SK-N-SH (cell line): ENCODE data around the gene ACADL. TPM values are rescaled to one million over a fixed set of nuclear protein-coding genes. Genes with fewer than 3 reads are reported as not detected.

ENCODE experiments used
- CTCF ChIA-PET: fragments of 300-600, 350-600 bp; formaldehyde crosslinking; extraction: SDS; loops from one replicate; lab custom pipeline; 2021; lab: Yijun Ruan, JAX
- POLR2A ChIA-PET: fragments of 350-600 bp; sonication (Branson Sonifier 250); formaldehyde crosslinking; extraction: SDS; loops from one replicate; lab custom pipeline; 2020; ENCODE audit warnings: antibody characterized with exemption, inconsistent platforms; lab: Yijun Ruan, JAX
- DNase-seq: peaks from one replicate; pipeline ENCODE4 v3.0.0; 2012
- H2AFZ ChIP-seq: fragments of 200-600 bp; sonication (generic); 2 replicates; pipeline ENCODE4 v1.8.1; 2016; ENCODE audit warnings: antibody characterized with exemption, mild to moderate bottlenecking, low read depth
- H3F3A ChIP-seq: fragments of 200-600 bp; sonication (generic); replicated peaks from 2 replicates; pipeline ENCODE3; 2016; ENCODE audit warnings: antibody characterized with exemption, mild to moderate bottlenecking; ENCODE audit not compliant: insufficient read depth
- H3K27ac ChIP-seq, 2 experiments: fragments of 200-500 bp in 1 of 2; fragments of 200-600 bp in 1 of 2; sonication (Bioruptor generic) in 1 of 2; sonication (generic), shearing (Covaris generic) in 1 of 2; 2 replicates each; pipeline versions ENCODE4 v1.5.1 to v1.6.1; 2014 to 2016; ENCODE audit warnings: low read depth in 2 of 2, inconsistent platforms in 1 of 2, low read length in 1 of 2, mild to moderate bottlenecking in 1 of 2, mixed read lengths in 1 of 2
- H3K27me3 ChIP-seq: fragments of 200-600 bp; sonication (generic), shearing (Covaris generic); 2 replicates; pipeline ENCODE4 v1.6.1; 2016; ENCODE audit warnings: mixed run types; ENCODE audit not compliant: insufficient read depth
- H3K36me3 ChIP-seq, 2 experiments: fragments of 200-500 bp in 1 of 2; fragments of 200-600 bp in 1 of 2; sonication (Bioruptor generic) in 1 of 2; sonication (generic) in 1 of 2; replicated peaks in 1 of 2; 2 replicates each; pipeline versions ENCODE3 to v1.5.1; 2014 to 2016; ENCODE audit warnings: low read length in 1 of 2, mild to moderate bottlenecking in 1 of 2; ENCODE audit not compliant: insufficient read depth in 2 of 2, control insufficient read depth in 1 of 2
- H3K4me1 ChIP-seq, 2 experiments: fragments of 200-500 bp in 1 of 2; fragments of 200-600 bp in 1 of 2; sonication (Bioruptor generic) in 1 of 2; sonication (generic), shearing (Covaris generic) in 1 of 2; 2 replicates each; pipeline versions ENCODE4 v1.5.1 to v1.6.1; 2014 to 2016; ENCODE audit warnings: low read depth in 1 of 2, low read length in 1 of 2, mixed run types in 1 of 2; ENCODE audit not compliant: insufficient read depth in 2 of 2, control insufficient read depth in 1 of 2
- H3K4me2 ChIP-seq: fragments of 200-600 bp; sonication (generic), shearing (Covaris generic); 2 replicates; pipeline ENCODE4 v1.6.1; 2017; ENCODE audit warnings: mixed run types
- H3K4me3 ChIP-seq, 2 experiments: fragments of 200-500 bp in 1 of 2; fragments of 200-600 bp in 1 of 2; sonication (Bioruptor generic) in 1 of 2; sonication (generic), shearing (Covaris generic) in 1 of 2; 2 replicates each; pipeline versions ENCODE4 v1.5.1 to v1.8.1; 2014 to 2016; ENCODE audit warnings: low read depth in 2 of 2, inconsistent platforms in 1 of 2, low read length in 1 of 2, mild to moderate bottlenecking in 1 of 2, mixed read lengths in 1 of 2, moderate library complexity in 1 of 2
- H3K79me2 ChIP-seq: fragments of 200-600 bp; sonication (generic); 2 replicates; pipeline ENCODE4 v1.8.1; 2017; ENCODE audit warnings: mild to moderate bottlenecking; ENCODE audit not compliant: insufficient read depth
- H3K9ac ChIP-seq: fragments of 200-600 bp; sonication (generic); 2 replicates; pipeline ENCODE4 v1.6.1; 2017; ENCODE audit warnings: mixed run types
- H3K9me2 ChIP-seq: fragments of 200-600 bp; sonication (generic); 2 replicates; pipeline ENCODE4 v1.6.1; 2017; ENCODE audit warnings: mixed run types
- H3K9me3 ChIP-seq: fragments of 200-600 bp; sonication (generic); 2 replicates; pipeline ENCODE4 v1.6.1; 2017; ENCODE audit warnings: mixed run types, mild to moderate bottlenecking, moderate library complexity
- H4K20me1 ChIP-seq: fragments of 200-600 bp; sonication (generic); 2 replicates; pipeline ENCODE4 v1.6.1; 2017; ENCODE audit warnings: mild to moderate bottlenecking, mixed run types; ENCODE audit not compliant: insufficient read depth
- CTCF ChIP-seq: fragments of 200-600 bp; sonication (generic); IDR thresholded peaks from 2 replicates; pipeline ENCODE4 v1.6.1; 2017; ENCODE audit warnings: antibody characterized with exemption, mild to moderate bottlenecking, moderate library complexity
- EZH2phosphoT487 ChIP-seq: fragments of 200-600 bp; sonication (generic); IDR thresholded peaks from 2 replicates; pipeline ENCODE4 v1.6.1; 2017; ENCODE audit warnings: low read depth, mixed run types, mild to moderate bottlenecking, antibody characterized with exemption, moderate library complexity, borderline replicate concordance
- FOXM1 ChIP-seq: IDR thresholded peaks from 2 replicates; pipeline ENCODE4 v1.4.0; 2012; ENCODE audit warnings: low read depth, mild to moderate bottlenecking
- GABPA ChIP-seq: IDR thresholded peaks from 2 replicates; pipeline ENCODE4 v1.4.0; 2012; ENCODE audit warnings: low read depth, mild to moderate bottlenecking
- MEF2A ChIP-seq: IDR thresholded peaks from 2 replicates; pipeline ENCODE4 v1.4.0; 2012; ENCODE audit warnings: low read depth, borderline replicate concordance
- NFIC ChIP-seq: IDR thresholded peaks from 2 replicates; pipeline ENCODE4 v1.4.0; 2012; ENCODE audit warnings: borderline replicate concordance
- NRF1 ChIP-seq: IDR thresholded peaks from 2 replicates; pipeline ENCODE4 v1.6.1; 2012; ENCODE audit warnings: low read depth, mild to moderate bottlenecking, low read length
- POLR2AphosphoS5 ChIP-seq: IDR thresholded peaks from 2 replicates; pipeline ENCODE4 v1.6.1; 2012; ENCODE audit warnings: low read depth, low read length
- RAD21 ChIP-seq: IDR thresholded peaks from 2 replicates; pipeline ENCODE4 v1.6.1; 2012; ENCODE audit warnings: mild to moderate bottlenecking, low read length
- RCOR1 ChIP-seq: fragments of 150-350 bp; IDR thresholded peaks from 2 replicates; pipeline ENCODE4 v1.6.1; 2017; ENCODE audit warnings: antibody characterized with exemption, low read length
- RFX5 ChIP-seq: IDR thresholded peaks from 2 replicates; pipeline ENCODE4 v1.6.1; 2012; ENCODE audit warnings: mild to moderate bottlenecking, improper control_type of control experiment, low read length
- SMC3 ChIP-seq: IDR thresholded peaks from 2 replicates; pipeline ENCODE4 v1.6.1; 2012; ENCODE audit warnings: low read depth, low read length, improper control_type of control experiment
- TAF1 ChIP-seq: IDR thresholded peaks from 2 replicates; pipeline ENCODE4 v1.6.1; 2012; ENCODE audit warnings: low read depth, mild to moderate bottlenecking, low read length, moderate library complexity, borderline replicate concordance
- YY1 ChIP-seq: IDR thresholded peaks from 2 replicates; pipeline ENCODE4 v1.4.0; 2012; ENCODE audit warnings: low read depth, mild to moderate bottlenecking
- WGBS: methylation state at CpG from one replicate; pipeline ENCODE4 v1.1.6; 2017; ENCODE audit warnings: low lambda C conversion rate; 5-methylcytosine and 5-hydroxymethylcytosine counted together
- polyA plus RNA-seq, 3 experiments: library from polyadenylated mRNA; depleted of rRNA; stranded (reverse); fragments of >200 nt; gene quantifications; 2 replicates each; pipeline ENCODE4 v1.2.3, GENCODE V29; 2012
- TF ChIP-seq, protein P1 (sequence below): IDR thresholded peaks from 2 replicates; pipeline ENCODE4 v1.4.0; 2012; ENCODE audit warnings: low read depth
- TF ChIP-seq, protein P2 (sequence below): fragments of 150-350 bp; IDR thresholded peaks from 2 replicates; pipeline ENCODE4 v1.6.1; 2017; ENCODE audit warnings: antibody characterized with exemption, low read length, low read depth, borderline replicate concordance
- TF ChIP-seq, protein P3 (sequence below): fragments of 150-350 bp; IDR thresholded peaks from 2 replicates; pipeline ENCODE4 v1.6.1; 2016; ENCODE audit warnings: mild to moderate bottlenecking, low read depth, low read length

ACADL gene
- polyA plus RNA-seq, 1 of the 3 experiments (the other 2 are of a cell fraction), result not detected

GRCh38 chr2:210197720-210198119, 27.5 kb downstream of the ACADL start (continued):
- TF ChIP-seq POLR2AphosphoS5 (no peak), FOXM1 (no peak)

GRCh38 chr2:210195101-210195852, 30.0 kb downstream of the ACADL start:
- H3K9ac ChIP-seq, result no peak overlapping the region
- no peak overlapping the region for H3K4me2 ChIP-seq
- peak overlapping the region in 1 of 2 experiments; percentile 26; a peak in 1 of 4 replicates for H3K4me3 ChIP-seq
- peak overlapping the region; percentile 76 for H2AFZ ChIP-seq
- H3K4me1 ChIP-seq, result peaks cover 4 to 7% of the 10 kb centered on the region in 2 experiments; a peak in 3 of 4 replicates
- H3K36me3 ChIP-seq, result no peaks in the 10 kb centered on the region
- TF ChIP-seq RAD21 (peak; percentile 91), SMC3 (peak; percentile 84), RFX5 (peak; percentile 20; the same call in 1 of the 2 replicates), NRF1 (no peak), CTCF (peak; percentile 87)
- TF ChIP-seq, protein P1, sequence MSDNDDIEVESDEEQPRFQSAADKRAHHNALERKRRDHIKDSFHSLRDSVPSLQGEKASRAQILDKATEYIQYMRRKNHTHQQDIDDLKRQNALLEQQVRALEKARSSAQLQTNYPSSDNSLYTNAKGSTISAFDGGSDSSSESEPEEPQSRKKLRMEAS, result 0 out of 2 replicates have a peak, but pooled peaks have one; percentile 13
- no peaks in the 10 kb centered on the region for H4K20me1 ChIP-seq
- H3K9me2 ChIP-seq, result no peaks in the 10 kb centered on the region
- DNase-seq, result peak; percentile 34
- no peaks in the 10 kb centered on the region for H3K79me2 ChIP-seq
- CTCF ChIA-PET, result interaction anchor here (0.5 to 2.6 kb wide), 44 partner anchors 9 to 935 kb away, joined by 3 to 30 read pairs (median 3); partner anchors contain the start of gene MAP2
- H3F3A ChIP-seq, result no peaks in the 10 kb centered on the region
- 44% methylated on average over 8 of the region's 8 CpGs for WGBS
- no peaks in the 10 kb centered on the region for H3K27me3 ChIP-seq
- no peaks in the 10 kb centered on the region for H3K9me3 ChIP-seq
- POLR2A ChIA-PET, result no interaction called here
- H3K27ac ChIP-seq, result no peak overlapping the region

GRCh38 chr2:210190345-210190744, 34.9 kb downstream of the ACADL start:
- TF ChIP-seq RCOR1 (no peak), TAF1 (no peak), EZH2phosphoT487 (no peak), GABPA (no peak), NFIC (no peak), YY1 (no peak), MEF2A (no peak)
- TF ChIP-seq, protein P2, sequence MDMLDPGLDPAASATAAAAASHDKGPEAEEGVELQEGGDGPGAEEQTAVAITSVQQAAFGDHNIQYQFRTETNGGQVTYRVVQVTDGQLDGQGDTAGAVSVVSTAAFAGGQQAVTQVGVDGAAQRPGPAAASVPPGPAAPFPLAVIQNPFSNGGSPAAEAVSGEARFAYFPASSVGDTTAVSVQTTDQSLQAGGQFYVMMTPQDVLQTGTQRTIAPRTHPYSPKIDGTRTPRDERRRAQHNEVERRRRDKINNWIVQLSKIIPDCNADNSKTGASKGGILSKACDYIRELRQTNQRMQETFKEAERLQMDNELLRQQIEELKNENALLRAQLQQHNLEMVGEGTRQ, result no peak
- TF ChIP-seq, protein P1, result no peak
- TF ChIP-seq, protein P3, sequence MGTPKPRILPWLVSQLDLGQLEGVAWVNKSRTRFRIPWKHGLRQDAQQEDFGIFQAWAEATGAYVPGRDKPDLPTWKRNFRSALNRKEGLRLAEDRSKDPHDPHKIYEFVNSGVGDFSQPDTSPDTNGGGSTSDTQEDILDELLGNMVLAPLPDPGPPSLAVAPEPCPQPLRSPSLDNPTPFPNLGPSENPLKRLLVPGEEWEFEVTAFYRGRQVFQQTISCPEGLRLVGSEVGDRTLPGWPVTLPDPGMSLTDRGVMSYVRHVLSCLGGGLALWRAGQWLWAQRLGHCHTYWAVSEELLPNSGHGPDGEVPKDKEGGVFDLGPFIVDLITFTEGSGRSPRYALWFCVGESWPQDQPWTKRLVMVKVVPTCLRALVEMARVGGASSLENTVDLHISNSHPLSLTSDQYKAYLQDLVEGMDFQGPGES, result no peak
- H3K4me2 ChIP-seq, result no peak overlapping the region
- no peak overlapping the region for H2AFZ ChIP-seq
- no peak overlapping the region for H3K4me3 ChIP-seq
- DNase-seq, result no peak
- no peaks in the 10 kb centered on the region for H3K79me2 ChIP-seq
- no peaks in the 10 kb centered on the region for H3F3A ChIP-seq
- H4K20me1 ChIP-seq, result no peaks in the 10 kb centered on the region
- peaks cover 0 to 4% of the 10 kb centered on the region in 2 experiments; a peak in 2 of 4 replicates for H3K4me1 ChIP-seq
- ChIA-PET CTCF (interaction anchor here (1.0 to 1.5 kb wide), 4 partner anchors 9 to 855 kb away, joined by 3 to 5 read pairs (median 4); no protein-coding TSS in a partner anchor), POLR2A (no interaction called here)
- H3K36me3 ChIP-seq, result no peaks in the 10 kb centered on the region
- H3K9ac ChIP-seq, result no peak overlapping the region
- H3K27ac ChIP-seq, result no peak overlapping the region
- H3K9me3 ChIP-seq, result no peaks in the 10 kb centered on the region
- no peaks in the 10 kb centered on the region; the same call in 1 of the 2 replicates for H3K9me2 ChIP-seq
- 84% methylated on average over 4 of the region's 4 CpGs for WGBS
- H3K27me3 ChIP-seq, result no peaks in the 10 kb centered on the region
